BJ (cell line): Measurements from ENCODE around the gene ARVCF. TPM values are rescaled to one million over a fixed set of nuclear protein-coding genes. Genes with fewer than 3 reads are reported as not detected.

Experiments used
- CTCF ChIA-PET: fragments of 350-600 bp; formaldehyde crosslinking; extraction: SDS; loops from one replicate; lab custom pipeline; 2021; ENCODE audit warnings: antibody characterized with exemption, inconsistent platforms; lab: Yijun Ruan, JAX
- POLR2A ChIA-PET: fragments of 300-600 bp; sonication (Branson Sonifier 250); formaldehyde crosslinking; extraction: SDS; loops from one replicate; lab custom pipeline; 2021; ENCODE audit warnings: antibody characterized with exemption; lab: Charles Lee
- DNase-seq: peaks from one replicate; pipeline ENCODE4 v3.0.0-alpha.2; 2011; ENCODE audit warnings: low read depth
- H3K27me3 ChIP-seq: 2 replicates; pipeline ENCODE4 v1.6.0; 2011; ENCODE audit warnings: low read length; ENCODE audit not compliant: control insufficient read depth, insufficient read depth
- H3K36me3 ChIP-seq: 2 replicates; pipeline ENCODE4 v1.5.1; 2011; ENCODE audit warnings: low read length; ENCODE audit not compliant: control insufficient read depth, insufficient read depth
- H3K4me3 ChIP-seq: 2 replicates; pipeline ENCODE4 v1.5.1; 2011; ENCODE audit warnings: low read depth, mild to moderate bottlenecking, control low read depth, low read length
- CTCF ChIP-seq: IDR thresholded peaks from 2 replicates; pipeline ENCODE4 v1.5.1; 2011; ENCODE audit warnings: low read depth, mild to moderate bottlenecking, control low read depth, inconsistent platforms, low read length, moderate library complexity; ENCODE audit not compliant: insufficient read depth
- polyA plus RNA-seq: library from polyadenylated mRNA; depleted of rRNA; stranded (reverse); fragments of >200 nt; gene quantifications from 2 replicates; pipeline ENCODE4 v1.2.3, GENCODE V29; 2011

The ARVCF gene
- polyA plus RNA-seq, 1 experiment, result 3.8 TPM

GRCh38 chr22:20028855-20029549 is 12.4 kb upstream of the ARVCF start:
- CTCF ChIA-PET, result no interaction called here
- POLR2A ChIA-PET, result no interaction called here
- H3K36me3 ChIP-seq, result peaks cover 13% of the 10 kb centered on the region
- DNase-seq, result no peak
- no peaks in the 10 kb centered on the region for H3K27me3 ChIP-seq
- no peak overlapping the region for H3K4me3 ChIP-seq
- no peak for TF ChIP-seq CTCF

- no peak for DNase-seq
- TF ChIP-seq CTCF, result peak; percentile 31
- CTCF ChIA-PET, result interaction anchor here (0.8 to 1.0 kb wide), 2 partner anchors 55 to 58 kb away, joined by 3 read pairs; no protein-coding TSS in a partner anchor
- POLR2A ChIA-PET, result no interaction called here
- Histone ChIP-seq H3K36me3 (peaks cover 10% of the 10 kb centered on the region), H3K27me3 (no peaks in the 10 kb centered on the region), H3K4me3 (no peak overlapping the region)
Measured at GRCh38 chr22:20027966-20028854, 11.6 kb upstream of the ARVCF start.

- CTCF ChIA-PET, result interaction anchor here (0.8 to 2.5 kb wide), 3 partner anchors 14 to 57 kb away, joined by 3 to 7 read pairs (median 3); no protein-coding TSS in a partner anchor
- Histone ChIP-seq H3K36me3 (peaks cover 7% of the 10 kb centered on the region), H3K4me3 (no peak overlapping the region), H3K27me3 (no peaks in the 10 kb centered on the region)
- POLR2A ChIA-PET, result no interaction called here
- no peak for TF ChIP-seq CTCF
- no peak for DNase-seq
Measured at GRCh38 chr22:20026996-20027601, 10.5 kb upstream of the ARVCF start.

GRCh38 chr22:20026204-20026908 is 9.7 kb upstream of the ARVCF start:
- ChIA-PET CTCF (interaction anchor here (2.5 kb wide), 1 partner anchor 13 kb away, joined by 7 read pairs; no protein-coding TSS in a partner anchor), POLR2A (no interaction called here)
- Histone ChIP-seq H3K27me3 (no peaks in the 10 kb centered on the region), H3K4me3 (no peak overlapping the region), H3K36me3 (peaks cover 5% of the 10 kb centered on the region)
- no peak for DNase-seq
- no peak for TF ChIP-seq CTCF
